DOHH2 (cell line): ENCODE measurements around the gene RPS2.

ENCODE experiments used
- CTCF ChIP-seq: fragments of 200-600 bp; sonication (generic); IDR thresholded peaks from one replicate; pipeline ENCODE4 v1.5.1; 2014; ENCODE audit warnings: antibody characterized with exemption, mild to moderate bottlenecking, low read depth, low read length; ENCODE audit not compliant: poor library complexity, severe bottlenecking
- EZH2phosphoT487 ChIP-seq: fragments of 200-600 bp; sonication (generic); IDR thresholded peaks from 2 replicates; pipeline ENCODE4 v1.6.1; 2017; ENCODE audit warnings: borderline replicate concordance, mild to moderate bottlenecking, antibody characterized with exemption, low read length, moderate library complexity, mixed read lengths

DNA sequence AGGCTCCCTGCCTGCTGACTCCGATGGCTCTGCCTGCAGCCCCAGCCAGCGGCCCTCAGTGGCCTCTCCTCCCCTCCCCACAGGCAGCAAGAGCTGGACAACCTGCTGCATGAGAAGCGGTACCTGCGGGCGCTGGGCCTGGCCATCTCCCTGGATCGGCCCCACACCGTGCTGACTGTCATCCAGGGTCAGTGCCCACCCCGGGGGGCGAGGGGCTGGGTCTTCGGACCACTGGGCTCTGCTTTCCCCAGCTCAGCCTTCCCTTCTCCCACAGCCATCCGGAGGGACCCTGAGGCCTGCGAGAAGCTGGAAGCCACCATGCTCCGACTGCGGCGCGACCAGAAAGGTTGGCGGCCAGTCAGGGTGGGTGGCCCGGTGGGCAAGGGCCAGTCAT, 13.2 kb upstream of the RPS2 start:
- TF ChIP-seq CTCF (no peak), EZH2phosphoT487 (no peak)
